ENCODE results near the gene FLT1.

Gene FLT1

GRCh38 chr13:28442839-28443238 lies 52.1 kb downstream of the FLT1 start:
- H3F3A ChIP-seq (ENCODE audit: control insufficient read depth, insufficient read depth), result no peaks in the 10 kb centered on the region
- TF ChIP-seq EZH2phosphoT487 (IDR thresholded peaks at IDR 0.05; ENCODE audit: borderline replicate concordance, low read length) (no peak), CTCF (IDR thresholded peaks at IDR 0.05; ENCODE audit: low read depth, low read length, poor library complexity, severe bottlenecking) (no peak)
- no peak overlapping the region for H3K4me2 ChIP-seq (ENCODE audit: low read length)
- no peaks in the 10 kb centered on the region for H4K20me1 ChIP-seq (ENCODE audit: control insufficient read depth, insufficient read depth, low read depth, low read length)
- H3K36me3 ChIP-seq (ENCODE audit: control insufficient read depth, low read length), result no peaks in the 10 kb centered on the region
- H3K9me3 ChIP-seq (ENCODE audit: control insufficient read depth, insufficient read depth, low read length), result no peaks in the 10 kb centered on the region; the same call in 1 of the 2 replicates
- H3K9me2 ChIP-seq (replicated peaks; ENCODE audit: control insufficient read depth, low read length), result no peaks in the 10 kb centered on the region
- H3K4me1 ChIP-seq (ENCODE audit: control insufficient read depth, low read length), result no peaks in the 10 kb centered on the region
- no peak overlapping the region for H3K4me3 ChIP-seq (ENCODE audit: low read length)
- H3K79me2 ChIP-seq (ENCODE audit: control insufficient read depth, low read length), result no peaks in the 10 kb centered on the region
- H3K27me3 ChIP-seq (ENCODE audit: control insufficient read depth, low read length), result peaks cover 3% of the 10 kb centered on the region; the same call in 1 of the 2 replicates
- H3K27ac ChIP-seq (ENCODE audit: low read depth, low read length), result no peak overlapping the region

GRCh38 chr13:28441529-28441928 lies 53.4 kb downstream of the FLT1 start:
- H3K9me2 ChIP-seq (replicated peaks; ENCODE audit: control insufficient read depth, low read length), result no peaks in the 10 kb centered on the region
- no peak overlapping the region for H3K27ac ChIP-seq (ENCODE audit: low read depth, low read length)
- no peaks in the 10 kb centered on the region for H4K20me1 ChIP-seq (ENCODE audit: control insufficient read depth, insufficient read depth, low read depth, low read length)
- H3F3A ChIP-seq (ENCODE audit: control insufficient read depth, insufficient read depth), result no peaks in the 10 kb centered on the region
- TF ChIP-seq EZH2phosphoT487 (IDR thresholded peaks at IDR 0.05; ENCODE audit: borderline replicate concordance, low read length), result no peak
- no peak for TF ChIP-seq CTCF (IDR thresholded peaks at IDR 0.05; ENCODE audit: low read depth, low read length, poor library complexity, severe bottlenecking)
- H3K4me1 ChIP-seq (ENCODE audit: control insufficient read depth, low read length), result no peaks in the 10 kb centered on the region
- H3K4me2 ChIP-seq (ENCODE audit: low read length), result no peak overlapping the region
- no peaks in the 10 kb centered on the region for H3K36me3 ChIP-seq (ENCODE audit: control insufficient read depth, low read length)
- H3K27me3 ChIP-seq (ENCODE audit: control insufficient read depth, low read length), result peaks cover 10% of the 10 kb centered on the region
- no peaks in the 10 kb centered on the region; the same call in 1 of the 2 replicates for H3K9me3 ChIP-seq (ENCODE audit: control insufficient read depth, insufficient read depth, low read length)
- H3K79me2 ChIP-seq (ENCODE audit: control insufficient read depth, low read length), result no peaks in the 10 kb centered on the region
- no peak overlapping the region for H3K4me3 ChIP-seq (ENCODE audit: low read length)

- no peaks in the 10 kb centered on the region for H3K36me3 ChIP-seq (ENCODE audit: control insufficient read depth, low read length)
- H3K9me3 ChIP-seq (ENCODE audit: control insufficient read depth, insufficient read depth, low read length), result no peaks in the 10 kb centered on the region
- H3K9me2 ChIP-seq (replicated peaks; ENCODE audit: control insufficient read depth, low read length), result no peaks in the 10 kb centered on the region
- H3K4me2 ChIP-seq (ENCODE audit: low read length), result no peak overlapping the region
- H3F3A ChIP-seq (ENCODE audit: control insufficient read depth, insufficient read depth), result no peaks in the 10 kb centered on the region
- no peaks in the 10 kb centered on the region for H4K20me1 ChIP-seq (ENCODE audit: control insufficient read depth, insufficient read depth, low read depth, low read length)
- peaks cover 12% of the 10 kb centered on the region for H3K27me3 ChIP-seq (ENCODE audit: control insufficient read depth, low read length)
- H3K27ac ChIP-seq (ENCODE audit: low read depth, low read length), result no peak overlapping the region
- H3K79me2 ChIP-seq (ENCODE audit: control insufficient read depth, low read length), result no peaks in the 10 kb centered on the region
- no peak overlapping the region for H3K4me3 ChIP-seq (ENCODE audit: low read length)
- H3K4me1 ChIP-seq (ENCODE audit: control insufficient read depth, low read length), result no peaks in the 10 kb centered on the region
- TF ChIP-seq CTCF (IDR thresholded peaks at IDR 0.05; ENCODE audit: low read depth, low read length, poor library complexity, severe bottlenecking), result no peak
- TF ChIP-seq EZH2phosphoT487 (IDR thresholded peaks at IDR 0.05; ENCODE audit: borderline replicate concordance, low read length), result no peak
Measured at GRCh38 chr13:28440774-28441504, 54.0 kb downstream of the FLT1 start.

All from DOHH2 (cell line).